ENCODE data around the gene SPATA45.

SPATA45 gene

GRCh38 chr1:212847549-212847948 is at the start of gene SPATA45:
Gene SPATA45, minus strand, starts transcription at chr1:212847649. Its CDS starts 11,500 bp downstream, at chr1:212836149.
- no peak for TF ChIP-seq CTCF (IDR thresholded peaks at IDR 0.05)

- TF ChIP-seq CTCF (IDR thresholded peaks at IDR 0.05), result no peak
Measured at GRCh38 chr1:212892108-212892507, 44.7 kb upstream of the SPATA45 start.

DNA sequence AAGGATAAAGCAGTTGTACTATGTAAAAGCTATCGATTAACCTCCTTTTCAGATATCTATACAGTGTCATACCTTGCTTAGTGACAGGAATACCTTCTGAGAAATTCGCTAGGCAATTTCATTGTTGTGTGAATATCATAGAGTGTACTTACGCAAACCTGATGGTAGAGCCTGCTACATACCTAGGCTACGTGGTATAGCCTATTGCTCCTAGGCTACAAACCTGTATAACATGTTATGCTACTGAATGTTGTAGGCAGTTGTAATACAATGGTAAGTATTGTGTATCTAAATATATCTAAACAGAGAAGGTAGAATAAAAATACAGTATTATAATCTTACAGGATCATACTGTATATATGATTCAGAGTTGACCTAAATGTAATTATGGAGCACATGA is 37.1 kb upstream of the SPATA45 start:
- TF ChIP-seq CTCF (IDR thresholded peaks at IDR 0.05), result no peak

DNA sequence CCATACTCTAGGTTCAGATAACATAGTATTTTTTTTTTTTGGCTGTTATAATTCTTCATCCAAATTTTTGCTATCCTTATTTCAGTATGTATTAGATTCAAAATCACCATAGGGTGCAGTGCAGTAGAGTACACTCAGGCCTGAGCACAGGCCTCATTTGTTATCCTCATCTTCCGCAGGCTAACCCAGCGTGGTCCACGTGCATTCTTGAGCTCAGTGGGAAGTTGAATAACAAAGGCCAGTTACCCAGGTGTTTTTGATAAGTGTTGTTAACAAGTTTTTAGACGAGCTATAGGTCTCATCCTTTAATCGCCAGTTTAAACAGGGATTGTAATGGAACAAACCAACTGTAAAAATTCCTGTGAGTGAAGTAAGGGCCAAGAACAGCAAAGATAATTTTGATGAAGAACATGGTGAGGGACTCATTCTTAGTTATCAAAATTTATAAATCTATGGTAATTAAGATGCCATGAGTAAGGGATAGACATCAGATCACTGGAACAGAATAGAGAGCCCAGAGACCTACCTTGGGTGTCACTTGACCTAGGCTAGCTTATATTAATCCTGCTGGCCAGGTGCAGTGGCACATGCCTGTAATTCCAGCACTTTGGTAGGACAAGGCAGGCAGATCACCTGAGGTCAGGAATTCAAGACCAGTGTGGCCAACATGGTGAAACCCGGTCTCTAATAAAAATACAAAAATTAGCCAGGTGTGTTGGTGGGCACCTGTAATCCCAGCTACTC is 32.7 kb upstream of the SPATA45 start:
- no peak for TF ChIP-seq CTCF (IDR thresholded peaks at IDR 0.05)

- TF ChIP-seq CTCF (IDR thresholded peaks at IDR 0.05), result no peak
Measured at GRCh38 chr1:212878418-212878817, 31.0 kb upstream of the SPATA45 start.

- no peak for TF ChIP-seq CTCF (IDR thresholded peaks at IDR 0.05)
Measured at GRCh38 chr1:212873518-212873917, 26.1 kb upstream of the SPATA45 start.

DNA sequence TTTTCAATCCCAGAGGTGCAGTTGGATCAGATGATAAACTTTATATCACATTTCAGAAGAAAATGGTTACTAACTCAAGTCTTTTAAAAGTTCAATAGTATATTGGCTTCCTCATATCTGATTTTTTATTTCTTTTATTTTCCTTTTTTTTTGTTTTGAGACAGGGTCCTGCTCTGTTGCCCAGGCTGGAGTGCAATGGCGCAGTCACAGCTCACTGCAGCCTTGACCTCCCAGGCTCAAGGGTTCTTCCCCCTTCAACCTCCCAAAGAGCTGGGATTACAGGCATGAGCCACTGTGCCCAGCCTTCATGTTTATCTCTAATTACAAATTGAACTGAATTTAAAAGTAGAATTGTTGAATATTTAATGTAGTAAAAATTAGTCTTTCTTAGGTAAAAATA is 24.5 kb upstream of the SPATA45 start:
- no peak for TF ChIP-seq CTCF (IDR thresholded peaks at IDR 0.05)

GRCh38 chr1:212867192-212867591 is 19.7 kb upstream of the SPATA45 start:
- TF ChIP-seq CTCF (IDR thresholded peaks at IDR 0.05), result no peak

Data from LNCAP (cell line).